HEK293T (cell line): Measurements from ENCODE around the gene TRABD2B.

Experiments
- CTCF ChIA-PET: fragments of 350-600 bp; formaldehyde crosslinking; extraction: SDS; loops from one replicate; lab custom pipeline; 2021; ENCODE audit warnings: antibody characterized with exemption, inconsistent platforms; lab: Yijun Ruan, JAX
- POLR2A ChIA-PET: fragments of 350-600 bp; formaldehyde crosslinking; extraction: SDS; loops from one replicate; lab custom pipeline; 2020; ENCODE audit warnings: antibody characterized with exemption, inconsistent platforms; lab: Yijun Ruan, JAX
- DNase-seq: peaks from one replicate; pipeline ENCODE4 v3.0.0; 2012; ENCODE audit warnings: mixed read lengths; ENCODE audit errors: extremely low spot score
- ARNT ChIP-seq: fragments of 450-650 bp; IDR thresholded peaks from 2 replicates; pipeline ENCODE4 v1.6.1; 2017; ENCODE audit warnings: mild to moderate bottlenecking
- BHLHE40 ChIP-seq: fragments of 450-650 bp; IDR thresholded peaks from 2 replicates; pipeline ENCODE4 v1.6.1; 2016; ENCODE audit warnings: mild to moderate bottlenecking, moderate library complexity, borderline replicate concordance
- CTBP1 ChIP-seq: fragments of 450-650 bp; IDR thresholded peaks from 2 replicates; pipeline ENCODE4 v1.6.1; 2016; ENCODE audit warnings: borderline replicate concordance
- ELF4 ChIP-seq: fragments of 450-650 bp; IDR thresholded peaks from 2 replicates; pipeline ENCODE4 v1.6.1; 2017; ENCODE audit warnings: antibody characterized with exemption
- FOXA1 ChIP-seq: fragments of 450-650 bp; IDR thresholded peaks from 2 replicates; pipeline ENCODE4 v1.6.1; 2016; ENCODE audit warnings: mild to moderate bottlenecking
- FOXK2 ChIP-seq: fragments of 450-650 bp; IDR thresholded peaks from 2 replicates; pipeline ENCODE4 v1.6.1; 2016; ENCODE audit warnings: mild to moderate bottlenecking
- FOXM1 ChIP-seq: fragments of 450-650 bp; IDR thresholded peaks from 2 replicates; pipeline ENCODE4 v1.6.1; 2017; ENCODE audit warnings: mild to moderate bottlenecking, borderline replicate concordance
- HDGF ChIP-seq: fragments of 450-650 bp; IDR thresholded peaks from 2 replicates; pipeline ENCODE4 v1.6.1; 2017; ENCODE audit warnings: antibody characterized with exemption, borderline replicate concordance
- L3MBTL2 ChIP-seq: fragments of 450-650 bp; conservative IDR thresholded peaks from 2 replicates; pipeline ENCODE4 v1.6.1; 2016; ENCODE audit warnings: mild to moderate bottlenecking
- LEF1 ChIP-seq: fragments of 450-650 bp; IDR thresholded peaks from 2 replicates; pipeline ENCODE4 v1.6.1; 2017; ENCODE audit warnings: mild to moderate bottlenecking, borderline replicate concordance
- NFRKB ChIP-seq: fragments of 450-650 bp; IDR thresholded peaks from 2 replicates; pipeline ENCODE4 v1.6.1; 2016; ENCODE audit warnings: mild to moderate bottlenecking, moderate library complexity
- PKNOX1 ChIP-seq: fragments of 450-650 bp; IDR thresholded peaks from 2 replicates; pipeline ENCODE4 v1.6.1; 2016
- SP1 ChIP-seq: fragments of 450-650 bp; IDR thresholded peaks from 2 replicates; pipeline ENCODE4 v1.6.1; 2017
- SUZ12 ChIP-seq: fragments of 450-650 bp; IDR thresholded peaks from 2 replicates; pipeline ENCODE4 v1.6.1; 2016; ENCODE audit warnings: mild to moderate bottlenecking
- TARDBP ChIP-seq: fragments of 450-650 bp; IDR thresholded peaks from 2 replicates; pipeline ENCODE4 v1.6.1; 2016
- ZNF384 ChIP-seq: fragments of 450-650 bp; IDR thresholded peaks from 2 replicates; pipeline ENCODE4 v1.6.1; 2016

The TRABD2B gene

GRCh38 chr1:48038270-48038767 is 41.1 kb upstream of the TRABD2B start:
- CTCF ChIA-PET, result no interaction called here
- TF ChIP-seq FOXM1 (no peak), ELF4 (no peak), FOXK2 (no peak), SUZ12 (no peak), ARNT (no peak), L3MBTL2 (no peak), ZNF384 (no peak), TARDBP (no peak), FOXA1 (no peak), BHLHE40 (no peak)
- DNase-seq, result no peak
- POLR2A ChIA-PET, result no interaction called here

GRCh38 chr1:48036710-48037355 is 39.6 kb upstream of the TRABD2B start:
- DNase-seq, result no peak
- ChIA-PET CTCF (interaction anchor here (1.7 kb wide), 1 partner anchor 39 kb away, joined by 5 read pairs; no protein-coding TSS in a partner anchor), POLR2A (no interaction called here)
- TF ChIP-seq HDGF (no peak), ARNT (no peak), NFRKB (no peak), ZNF384 (no peak), LEF1 (no peak), FOXM1 (no peak), SUZ12 (no peak), FOXA1 (no peak), ELF4 (no peak), CTBP1 (no peak), TARDBP (no peak), FOXK2 (no peak), PKNOX1 (no peak), BHLHE40 (no peak)

GRCh38 chr1:48035371-48036141 is 38.4 kb upstream of the TRABD2B start:
- TF ChIP-seq FOXK2, result no peak
- TF ChIP-seq LEF1, result no peak
- no peak for TF ChIP-seq ARNT
- TF ChIP-seq ELF4, result no peak
- no peak for TF ChIP-seq TARDBP
- TF ChIP-seq NFRKB, result no peak
- TF ChIP-seq PKNOX1, result no peak
- no peak for TF ChIP-seq SP1
- no peak for TF ChIP-seq BHLHE40
- no peak for TF ChIP-seq CTBP1
- no peak for TF ChIP-seq SUZ12
- TF ChIP-seq FOXM1, result no peak
- TF ChIP-seq HDGF, result no peak
- no peak for TF ChIP-seq FOXA1
- no peak for TF ChIP-seq L3MBTL2
- no peak for DNase-seq
- ChIA-PET POLR2A (no interaction called here), CTCF (interaction anchor here (1.4 to 1.7 kb wide), 2 partner anchors 11 to 38 kb away, joined by 4 to 5 read pairs; no protein-coding TSS in a partner anchor)

- POLR2A ChIA-PET, result interaction anchor here (1.1 kb wide), 1 partner anchor 10 kb away, joined by 3 read pairs; no protein-coding TSS in a partner anchor
- TF ChIP-seq FOXK2 (no peak), SUZ12 (no peak), NFRKB (no peak), CTBP1 (no peak), TARDBP (no peak), BHLHE40 (no peak), FOXA1 (no peak), L3MBTL2 (no peak), ELF4 (no peak), SP1 (no peak), LEF1 (no peak), ARNT (no peak), FOXM1 (no peak), ZNF384 (no peak), PKNOX1 (no peak)
- DNase-seq, result no peak
- CTCF ChIA-PET, result no interaction called here
These were observed 36.4 kb upstream of the TRABD2B start for GRCh38 chr1:48033495-48034045.

- no peak for DNase-seq
- TF ChIP-seq ZNF384 (peak; percentile 54; the same call in 1 of the 2 replicates), TARDBP (no peak), FOXM1 (no peak), L3MBTL2 (no peak)
- POLR2A ChIA-PET, result no interaction called here
- CTCF ChIA-PET, result interaction anchor here (0.6 kb wide), 2 partner anchors 49 to 847 kb away, joined by 4 read pairs; no protein-coding TSS in a partner anchor
These were observed 34.5 kb upstream of the TRABD2B start for GRCh38 chr1:48031676-48032075.
